Measurements from ENCODE around the gene PRUNE2.

DNA sequence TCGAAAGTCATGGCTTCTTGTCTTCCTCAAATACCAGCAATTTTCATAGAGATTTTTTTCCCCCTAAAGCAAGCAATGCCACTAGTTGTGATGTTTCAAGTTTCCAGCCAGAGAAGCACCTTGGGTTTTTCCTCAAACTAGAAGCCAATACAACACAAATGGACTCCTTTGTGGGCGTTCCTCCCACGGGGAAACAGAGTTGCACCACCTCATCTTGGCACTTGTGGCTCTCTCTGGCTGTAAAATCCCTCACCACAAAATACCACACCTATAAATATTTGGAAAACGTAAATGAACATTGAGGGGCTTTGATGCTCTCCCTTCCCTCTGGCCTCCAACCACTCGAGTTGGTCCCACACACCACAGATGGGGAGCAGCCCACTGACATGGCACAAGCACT lies 208.8 kb downstream of the PRUNE2 start:
- TF ChIP-seq EZH2 (IDR thresholded peaks at IDR 0.05; ENCODE audit: low read depth, low read length, severe bottlenecking) (no peak), YY1 (IDR thresholded peaks at IDR 0.05; ENCODE audit: low read depth, low read length) (no peak), CBX5 (IDR thresholded peaks at IDR 0.05; ENCODE audit: low read depth, low read length) (no peak), RAD21 (IDR thresholded peaks at IDR 0.05 in 1 of 2, conservative IDR thresholded peaks at IDR 0.05 in 1 of 2; ENCODE audit: low read depth in 2 of 2, low read length in 2 of 2) (no peak), CBX8 (IDR thresholded peaks at IDR 0.05; ENCODE audit: borderline replicate concordance, low read depth, low read length) (no peak), POLR2AphosphoS5 (IDR thresholded peaks at IDR 0.05; ENCODE audit: low read depth, low read length) (no peak), CHD2 (IDR thresholded peaks at IDR 0.05; ENCODE audit: low read length) (no peak)
- TF ChIP-seq, protein P1, sequence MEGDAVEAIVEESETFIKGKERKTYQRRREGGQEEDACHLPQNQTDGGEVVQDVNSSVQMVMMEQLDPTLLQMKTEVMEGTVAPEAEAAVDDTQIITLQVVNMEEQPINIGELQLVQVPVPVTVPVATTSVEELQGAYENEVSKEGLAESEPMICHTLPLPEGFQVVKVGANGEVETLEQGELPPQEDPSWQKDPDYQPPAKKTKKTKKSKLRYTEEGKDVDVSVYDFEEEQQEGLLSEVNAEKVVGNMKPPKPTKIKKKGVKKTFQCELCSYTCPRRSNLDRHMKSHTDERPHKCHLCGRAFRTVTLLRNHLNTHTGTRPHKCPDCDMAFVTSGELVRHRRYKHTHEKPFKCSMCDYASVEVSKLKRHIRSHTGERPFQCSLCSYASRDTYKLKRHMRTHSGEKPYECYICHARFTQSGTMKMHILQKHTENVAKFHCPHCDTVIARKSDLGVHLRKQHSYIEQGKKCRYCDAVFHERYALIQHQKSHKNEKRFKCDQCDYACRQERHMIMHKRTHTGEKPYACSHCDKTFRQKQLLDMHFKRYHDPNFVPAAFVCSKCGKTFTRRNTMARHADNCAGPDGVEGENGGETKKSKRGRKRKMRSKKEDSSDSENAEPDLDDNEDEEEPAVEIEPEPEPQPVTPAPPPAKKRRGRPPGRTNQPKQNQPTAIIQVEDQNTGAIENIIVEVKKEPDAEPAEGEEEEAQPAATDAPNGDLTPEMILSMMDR (IDR thresholded peaks at IDR 0.05; ENCODE audit: control extremely low read depth in 1 of 3, insufficient read depth in 1 of 3, low read depth in 1 of 3, low read length in 3 of 3) = no peak

Measured in H1 (cell line).